CD4-positive, alpha-beta T cell (primary cell): ENCODE measurements around the gene LITAF. TPM values are rescaled to one million over a fixed set of nuclear protein-coding genes. Genes with fewer than 3 reads are reported as not detected.

Experiments
- ATAC-seq: fragments of 200-7000 bp; cut with Tn5 transposase; one replicate; pipeline ENCODE4 v1.10.0; 2022; ENCODE audit warnings: mild to moderate bottlenecking; ENCODE audit not compliant: poor library complexity
- CTCF ChIA-PET: fragments of 350-600 bp; sonication (Branson Sonifier 250); formaldehyde crosslinking; loops from one replicate; lab custom pipeline; 2021; ENCODE audit warnings: antibody characterized with exemption, inconsistent platforms; lab: Charles Lee
- POLR2A ChIA-PET: fragments of 350-600 bp; sonication (Branson Sonifier 250); formaldehyde crosslinking; loops from one replicate; lab custom pipeline; 2021; ENCODE audit warnings: antibody characterized with exemption, inconsistent platforms; lab: Charles Lee
- DNase-seq, 14 experiments: peaks; one replicate each; pipeline ENCODE4 v3.0.0-alpha.2; 2013 to 2020; ENCODE audit warnings: mixed read lengths in 2 of 14
- H3K27ac ChIP-seq, 2 donors: one replicate each; pipeline versions ENCODE4 v1.5.1 to v1.7.0; 2013; ENCODE audit warnings: low read length in 2 of 2, low read depth in 1 of 2, mild to moderate bottlenecking in 1 of 2
- H3K27me3 ChIP-seq, 2 experiments: 1 replicate in 1 of 2; 2 replicates in 1 of 2; pipeline versions ENCODE4 v1.6.1 to v1.7.0; 2013; ENCODE audit warnings: low read length in 2 of 2, control low read depth in 1 of 2, mild to moderate bottlenecking in 1 of 2, moderate library complexity in 1 of 2; ENCODE audit not compliant: insufficient read depth in 2 of 2, control insufficient read depth in 1 of 2
- H3K36me3 ChIP-seq: one replicate; pipeline ENCODE4 v1.6.1; 2013; ENCODE audit warnings: low read length, control low read depth; ENCODE audit not compliant: insufficient read depth
- H3K4me1 ChIP-seq: one replicate; pipeline ENCODE4 v1.6.1; 2013; ENCODE audit warnings: low read length, control low read depth; ENCODE audit not compliant: insufficient read depth
- H3K4me3 ChIP-seq: one replicate; pipeline ENCODE4 v1.5.1; 2013; ENCODE audit warnings: mild to moderate bottlenecking, low read length, moderate library complexity
- H3K9me3 ChIP-seq, 2 experiments: 1 replicate in 1 of 2; 2 replicates in 1 of 2; pipeline versions ENCODE4 v1.6.1 to v1.7.0; 2013; ENCODE audit warnings: low read length in 2 of 2, mild to moderate bottlenecking in 2 of 2, control low read depth in 1 of 2, moderate library complexity in 1 of 2; ENCODE audit not compliant: control insufficient read depth in 1 of 2, insufficient read depth in 1 of 2
- H3K27ac Mint-ChIP-seq: one replicate; pipeline ENCODE4 v1.8.0; 2020; ENCODE audit warnings: mixed read lengths
- H3K27me3 Mint-ChIP-seq: one replicate; pipeline ENCODE4 v1.8.0; 2021; ENCODE audit warnings: mixed read lengths
- H3K36me3 Mint-ChIP-seq: one replicate; pipeline ENCODE4 v1.8.0; 2021; ENCODE audit warnings: low read depth, mixed read lengths
- H3K4me1 Mint-ChIP-seq: one replicate; pipeline ENCODE4 v1.8.0; 2021; ENCODE audit warnings: low read depth, mixed read lengths
- H3K4me3 Mint-ChIP-seq: one replicate; pipeline ENCODE4 v1.8.0; 2020; ENCODE audit warnings: mild to moderate bottlenecking, mixed read lengths
- H3K9me3 Mint-ChIP-seq: one replicate; pipeline ENCODE4 v1.8.0; 2020; ENCODE audit warnings: mixed read lengths
- intact Hi-C, 2 experiments: fragments of 100-400 bp; cut with DNase I in 1 of 2; cut with micrococcal nuclease in 1 of 2; formaldehyde crosslinking; loops; one replicate each; pipeline versions ENCODE4 v1.15.1 to v1.9.0; 2023 to 2025; cut with DNase I, micrococcal nuclease
- total RNA-seq, 174 experiments: library from RNA in 2 of 174; stranded (reverse) in 2 of 174; gene quantifications; one replicate each; pipeline ENCODE4 v1.2.3 and lab custom pipeline; 2021 to 2026
- TF ChIP-seq, protein P1 (sequence below): fragments of 200-600 bp; IDR thresholded peaks from one replicate; pipeline ENCODE4 v1.8.0; 2022; ENCODE audit warnings: antibody characterized with exemption, mild to moderate bottlenecking

LITAF gene
- total RNA-seq, 2 experiments from 2014 or later, result 226 to 257 TPM

DNA sequence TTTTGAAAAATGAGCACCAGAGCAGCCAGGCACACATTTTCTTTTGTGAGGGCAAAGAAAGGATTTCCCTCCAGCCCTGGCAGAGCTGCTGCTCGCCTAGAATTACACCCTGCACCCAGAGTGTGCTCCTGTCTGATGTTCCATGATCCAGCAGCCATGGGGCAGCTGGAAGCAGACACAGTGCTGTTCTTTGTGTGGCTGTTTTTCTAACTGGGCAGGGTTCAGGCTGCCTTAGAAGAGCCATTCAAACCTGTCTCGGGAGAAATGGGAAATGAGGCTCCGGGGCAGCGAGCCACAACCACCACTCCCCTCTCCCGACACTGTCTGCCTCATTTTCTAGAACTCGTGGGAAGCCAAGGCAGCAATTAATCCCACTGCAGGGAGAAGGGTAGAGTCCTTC, 28.9 kb downstream of the LITAF start:
- Mint-ChIP-seq H3K27me3 (no peaks in the 10 kb centered on the region), H3K9me3 (no peaks in the 10 kb centered on the region), H3K4me3 (peak overlapping the region; percentile 54), H3K4me1 (peaks cover 65% of the 10 kb centered on the region), H3K36me3 (peaks cover 65% of the 10 kb centered on the region), H3K27ac (peak overlapping the region; percentile 94)
- ATAC-seq (no peak), DNase-seq (no peak)
- ChIA-PET CTCF (interaction anchor here (0.8 kb wide), 1 partner anchor 26 kb away, joined by 3 read pairs; no protein-coding TSS in a partner anchor), POLR2A (interaction anchor here (0.9 to 1.2 kb wide), 3 partner anchors 24 to 186 kb away, joined by 3 to 5 read pairs (median 4); no protein-coding TSS in a partner anchor)
- H3K4me3 ChIP-seq, result no peak overlapping the region
- TF ChIP-seq, protein P1, sequence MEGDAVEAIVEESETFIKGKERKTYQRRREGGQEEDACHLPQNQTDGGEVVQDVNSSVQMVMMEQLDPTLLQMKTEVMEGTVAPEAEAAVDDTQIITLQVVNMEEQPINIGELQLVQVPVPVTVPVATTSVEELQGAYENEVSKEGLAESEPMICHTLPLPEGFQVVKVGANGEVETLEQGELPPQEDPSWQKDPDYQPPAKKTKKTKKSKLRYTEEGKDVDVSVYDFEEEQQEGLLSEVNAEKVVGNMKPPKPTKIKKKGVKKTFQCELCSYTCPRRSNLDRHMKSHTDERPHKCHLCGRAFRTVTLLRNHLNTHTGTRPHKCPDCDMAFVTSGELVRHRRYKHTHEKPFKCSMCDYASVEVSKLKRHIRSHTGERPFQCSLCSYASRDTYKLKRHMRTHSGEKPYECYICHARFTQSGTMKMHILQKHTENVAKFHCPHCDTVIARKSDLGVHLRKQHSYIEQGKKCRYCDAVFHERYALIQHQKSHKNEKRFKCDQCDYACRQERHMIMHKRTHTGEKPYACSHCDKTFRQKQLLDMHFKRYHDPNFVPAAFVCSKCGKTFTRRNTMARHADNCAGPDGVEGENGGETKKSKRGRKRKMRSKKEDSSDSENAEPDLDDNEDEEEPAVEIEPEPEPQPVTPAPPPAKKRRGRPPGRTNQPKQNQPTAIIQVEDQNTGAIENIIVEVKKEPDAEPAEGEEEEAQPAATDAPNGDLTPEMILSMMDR, result no peak
- intact Hi-C loops, result no loop called here
- H3K27ac ChIP-seq, result peak overlapping the region; percentile 62 to 86
- H3K27me3 ChIP-seq, result no peaks in the 10 kb centered on the region
- H3K36me3 ChIP-seq, result peaks cover 45% of the 10 kb centered on the region
- H3K9me3 ChIP-seq, result no peaks in the 10 kb centered on the region
- peaks cover 73% of the 10 kb centered on the region for H3K4me1 ChIP-seq

DNA sequence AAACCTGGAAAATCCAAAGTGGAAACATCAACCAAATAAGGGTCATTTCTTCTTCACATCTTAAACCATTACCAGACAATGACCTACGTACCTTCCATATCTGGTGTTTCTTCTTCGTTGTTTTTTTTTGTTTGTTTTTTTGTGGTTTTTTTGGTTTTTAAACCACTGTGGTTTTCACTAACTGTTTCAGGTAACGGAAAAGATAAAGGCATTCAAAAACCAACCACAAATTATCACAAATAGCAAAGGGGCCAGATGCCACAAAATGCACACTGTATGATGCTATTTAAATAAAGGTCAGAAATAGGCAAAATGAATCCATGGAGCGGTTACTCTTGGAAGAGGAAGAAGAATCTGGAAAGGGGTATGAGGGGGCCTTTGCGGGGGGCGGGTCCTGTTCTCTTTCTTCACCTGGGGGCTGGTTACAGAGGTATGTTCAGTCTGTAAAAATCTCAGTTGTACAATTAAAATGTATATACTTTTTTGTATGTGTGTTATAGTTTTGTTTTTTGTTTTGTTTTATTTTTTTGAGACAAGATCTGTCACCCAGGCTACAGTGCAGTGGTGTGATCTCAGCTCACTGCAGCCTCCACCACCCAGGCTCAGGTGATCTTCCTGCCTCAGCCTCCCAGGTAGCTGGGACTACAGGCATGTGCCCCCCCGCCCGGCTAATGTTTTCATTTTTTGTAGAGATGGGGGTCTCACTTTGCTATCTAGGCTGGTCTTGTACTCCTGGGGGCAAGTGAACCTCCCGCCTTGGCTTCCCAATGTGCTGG, 29.6 kb downstream of the LITAF start:
- Mint-ChIP-seq H3K4me1 (peaks cover 64% of the 10 kb centered on the region), H3K36me3 (peaks cover 72% of the 10 kb centered on the region), H3K27ac (peak overlapping the region; percentile 94), H3K27me3 (no peaks in the 10 kb centered on the region), H3K9me3 (no peaks in the 10 kb centered on the region), H3K4me3 (peak overlapping the region; percentile 54)
- ChIA-PET CTCF (interaction anchor here (0.8 kb wide), 1 partner anchor 25 kb away, joined by 3 read pairs; no protein-coding TSS in a partner anchor), POLR2A (interaction anchor here (0.7 to 1.2 kb wide), 4 partner anchors 25 to 186 kb away, joined by 3 to 5 read pairs (median 4); no protein-coding TSS in a partner anchor)
- H3K4me3 ChIP-seq, result no peak overlapping the region
- TF ChIP-seq, protein P1, result no peak
- H3K4me1 ChIP-seq, result peaks cover 67% of the 10 kb centered on the region
- intact Hi-C loops, result no loop called here
- H3K27me3 ChIP-seq, result no peaks in the 10 kb centered on the region
- H3K9me3 ChIP-seq, result no peaks in the 10 kb centered on the region
- DNase-seq (peak in 8 of 14 experiments; percentile 17 to 54 (median 37)), ATAC-seq (peak; percentile 5)
- H3K36me3 ChIP-seq, result peaks cover 49% of the 10 kb centered on the region
- peak overlapping the region; percentile 62 to 86 for H3K27ac ChIP-seq

DNA sequence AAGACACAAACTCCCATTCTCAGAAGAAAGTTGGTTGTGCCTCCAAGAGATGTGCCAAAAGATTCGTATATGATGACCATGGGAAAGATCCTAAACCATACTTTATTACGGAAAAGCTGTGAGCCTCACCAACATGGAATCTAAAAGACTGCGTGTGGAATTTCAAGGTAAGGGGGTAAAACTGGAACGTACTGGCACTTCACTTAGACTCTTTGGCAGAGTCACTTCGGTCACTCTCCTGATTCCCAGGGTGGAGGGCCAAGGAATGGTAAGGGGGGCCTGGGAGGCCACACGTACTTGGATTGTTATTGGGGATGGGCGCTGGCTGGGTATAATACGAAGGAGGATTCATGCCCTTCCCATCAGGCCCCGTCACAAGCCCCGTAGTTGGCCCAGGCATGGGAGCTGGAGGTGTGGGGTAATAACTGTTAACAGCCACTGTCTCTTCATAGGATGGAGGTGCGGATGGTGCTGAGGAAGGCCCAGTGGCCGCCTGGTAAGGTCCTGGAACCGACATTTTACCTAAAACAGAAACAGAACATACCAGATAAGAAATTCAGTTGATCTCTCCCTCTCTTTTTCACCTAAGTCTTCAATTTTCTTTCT, 30.4 kb downstream of the LITAF start:
- TF ChIP-seq, protein P1, result no peak
- POLR2A ChIA-PET, result interaction anchor here (0.7 to 2.6 kb wide), 3 partner anchors 26 to 73 kb away, joined by 3 to 8 read pairs (median 3); no protein-coding TSS in a partner anchor
- Histone ChIP-seq H3K27ac (peak overlapping the region; percentile 62 to 86), H3K4me1 (peaks cover 59% of the 10 kb centered on the region), H3K9me3 (no peaks in the 10 kb centered on the region), H3K36me3 (peaks cover 57% of the 10 kb centered on the region), H3K27me3 (no peaks in the 10 kb centered on the region), H3K4me3 (no peak overlapping the region)
- peaks cover 77% of the 10 kb centered on the region for H3K36me3 Mint-ChIP-seq
- no peaks in the 10 kb centered on the region for H3K9me3 Mint-ChIP-seq
- peak overlapping the region; percentile 55 for H3K4me3 Mint-ChIP-seq
- intact Hi-C loops, result no loop called here
- DNase-seq (no peak), ATAC-seq (no peak)
- H3K27ac Mint-ChIP-seq, result peak overlapping the region; percentile 94
- H3K27me3 Mint-ChIP-seq, result no peaks in the 10 kb centered on the region
- H3K4me1 Mint-ChIP-seq, result peaks cover 60% of the 10 kb centered on the region
- CTCF ChIA-PET, result no interaction called here
